GM21423 (cell line): Measurements from ENCODE around the gene IGFL2.
"Not testable (repeated sequence)": the region's sequence is repeated elsewhere in the genome, so short reads cannot be mapped to it uniquely, and the experiment has no call there.

Experiments used
- ATAC-seq: cut with Tn5 transposase; IDR thresholded peaks from one replicate; pipeline ENCODE4 v1.9.1; 2021; ENCODE audit warnings: mild to moderate bottlenecking, moderate library complexity; ENCODE audit not compliant: unreplicated experiment

Gene IGFL2

DNA sequence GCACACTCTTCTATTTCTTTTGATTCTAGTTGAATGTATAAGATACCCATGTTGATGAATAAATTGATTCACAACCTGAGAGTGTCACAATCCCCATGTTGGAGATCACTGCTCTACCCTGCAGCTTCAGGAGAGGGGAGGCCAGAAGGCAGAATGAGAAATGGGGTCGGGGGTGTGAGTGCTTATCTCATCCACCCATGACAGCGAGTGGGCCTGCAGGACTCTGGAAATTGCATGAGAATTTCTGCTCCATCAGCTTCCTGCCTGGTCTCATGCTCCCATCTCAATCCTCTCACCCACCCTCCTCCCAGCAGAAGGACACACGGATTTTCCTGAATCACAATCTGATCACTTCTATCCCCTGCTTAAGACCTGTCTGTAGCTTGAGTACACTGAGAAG is 58.6 kb downstream of the IGFL2 start:
- ATAC-seq = no peak

DNA sequence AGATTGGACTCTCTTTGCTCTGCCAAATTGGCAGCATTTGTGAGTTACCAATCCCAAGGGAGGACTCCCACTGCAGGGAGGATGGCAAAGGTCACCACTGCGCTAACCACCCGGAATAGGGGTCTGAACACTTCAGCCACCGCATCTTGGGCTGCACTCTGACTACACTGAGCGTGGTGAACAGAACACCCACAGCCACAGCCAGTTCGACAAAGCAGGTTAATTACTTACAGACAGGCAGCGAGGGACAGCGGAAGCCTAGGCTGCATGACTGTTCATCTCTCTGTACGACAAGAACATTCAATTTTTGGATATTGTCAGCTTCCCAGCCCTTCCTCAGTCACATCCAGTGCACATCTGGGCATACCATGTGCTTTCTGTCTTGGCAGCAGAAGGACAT is 59.8 kb downstream of the IGFL2 start:
- not testable (repeated sequence) for ATAC-seq

DNA sequence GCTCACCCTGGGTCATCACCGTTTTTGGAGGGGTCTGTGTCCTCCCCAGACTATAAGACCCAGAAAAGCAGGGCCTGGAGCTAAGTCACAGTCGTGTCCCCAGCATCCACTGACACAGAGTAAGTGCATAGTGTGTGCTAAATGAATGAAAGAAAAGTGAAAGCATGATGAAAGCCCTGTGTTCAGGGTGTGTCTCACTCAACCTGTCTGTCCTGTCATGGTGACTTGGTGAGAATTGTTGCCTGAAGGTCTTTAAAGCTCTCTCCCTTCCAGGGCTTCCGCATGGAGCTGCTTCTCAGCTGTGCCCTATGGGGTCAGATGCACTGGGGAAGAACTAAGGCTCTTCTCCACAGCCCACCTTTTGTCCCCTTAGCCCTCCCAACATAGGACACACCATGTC is 61.0 kb downstream of the IGFL2 start:
- no peak for ATAC-seq

DNA sequence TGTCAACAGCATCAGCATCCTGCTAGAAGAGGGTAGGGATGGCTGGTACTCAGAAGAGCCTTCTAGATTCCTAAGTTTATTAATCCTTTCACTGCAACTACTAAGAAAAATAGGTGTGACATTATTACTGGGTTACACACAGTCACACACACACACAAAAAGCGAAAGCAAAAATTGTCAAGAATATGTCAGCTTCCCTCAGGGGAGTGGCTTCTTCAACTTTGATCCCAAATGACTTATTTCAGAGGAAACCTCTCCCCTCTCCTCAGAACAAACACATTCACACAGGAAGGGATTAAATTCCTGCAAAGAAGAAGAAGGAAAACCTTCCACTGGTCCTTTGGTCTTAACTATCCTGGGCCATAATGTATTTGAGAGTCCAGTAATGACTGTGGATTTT is 61.4 kb downstream of the IGFL2 start:
- ATAC-seq = no peak

DNA sequence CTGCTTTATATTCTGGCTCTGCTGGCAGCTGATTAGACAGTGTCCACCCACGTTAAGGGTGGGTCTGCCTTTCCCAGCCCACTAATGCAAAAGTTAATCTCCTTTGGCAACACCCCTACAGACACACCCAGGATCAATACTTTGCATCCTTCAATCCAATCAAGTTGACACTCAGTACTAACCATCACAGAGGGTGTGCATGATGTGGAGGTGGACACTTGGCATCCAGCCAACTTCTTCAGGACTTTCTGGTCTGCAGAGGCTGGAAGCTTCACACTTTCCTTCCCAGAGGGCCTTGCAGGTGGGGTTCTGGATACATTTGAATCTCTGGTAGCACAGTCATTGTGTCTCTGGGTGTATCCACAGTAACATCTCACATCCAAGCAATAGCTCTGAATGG is 62.6 kb downstream of the IGFL2 start:
- no peak for ATAC-seq
